GM19025 (cell line): ENCODE data around the gene PPP2R2C.

Experiments
- ATAC-seq: cut with Tn5 transposase; IDR thresholded peaks from one replicate; pipeline ENCODE4 v1.9.1; 2021; ENCODE audit warnings: mild to moderate bottlenecking, low read depth, moderate library complexity; ENCODE audit not compliant: unreplicated experiment

PPP2R2C gene

GRCh38 chr4:6404611-6405396 is 67.6 kb downstream of the PPP2R2C start:
- no peak for ATAC-seq

GRCh38 chr4:6403400-6403685 is 69.1 kb downstream of the PPP2R2C start:
- no peak for ATAC-seq

GRCh38 chr4:6402566-6403399 is 69.6 kb downstream of the PPP2R2C start:
- ATAC-seq = no peak

- no peak for ATAC-seq
Measured at GRCh38 chr4:6401797-6402196, 70.6 kb downstream of the PPP2R2C start.

- no peak for ATAC-seq
Measured at GRCh38 chr4:6396696-6397236, 75.6 kb downstream of the PPP2R2C start.

- no peak for ATAC-seq
Measured at GRCh38 chr4:6395466-6396228, 76.8 kb downstream of the PPP2R2C start.

GRCh38 chr4:6394671-6395081 is 77.7 kb downstream of the PPP2R2C start:
- no peak for ATAC-seq

- no peak for ATAC-seq
Measured at GRCh38 chr4:6393544-6394475, 78.6 kb downstream of the PPP2R2C start.

- ATAC-seq = no peak
Measured at GRCh38 chr4:6393066-6393465, 79.3 kb downstream of the PPP2R2C start.

- no peak for ATAC-seq
Measured at GRCh38 chr4:6392407-6392806, 80.0 kb downstream of the PPP2R2C start.

- no peak for ATAC-seq
Measured at GRCh38 chr4:6391852-6392188, 80.6 kb downstream of the PPP2R2C start.

- no peak for ATAC-seq
Measured at GRCh38 chr4:6391186-6391851, 81.1 kb downstream of the PPP2R2C start.

GRCh38 chr4:6390356-6390755 is 82.1 kb downstream of the PPP2R2C start:
- ATAC-seq = no peak

- no peak for ATAC-seq
Measured at GRCh38 chr4:6389142-6389825, 83.1 kb downstream of the PPP2R2C start.

- ATAC-seq = no peak
Measured at GRCh38 chr4:6388713-6389112, 83.7 kb downstream of the PPP2R2C start.

- ATAC-seq = no peak
Measured at GRCh38 chr4:6387946-6388345, 84.5 kb downstream of the PPP2R2C start.

- no peak for ATAC-seq
Measured at GRCh38 chr4:6386091-6386490, 86.3 kb downstream of the PPP2R2C start.

GRCh38 chr4:6385288-6385687 is 87.1 kb downstream of the PPP2R2C start:
- ATAC-seq = no peak

- ATAC-seq = no peak
Measured at GRCh38 chr4:6384541-6384940, 87.9 kb downstream of the PPP2R2C start.
